Spleen (tissue), 7 donors: ENCODE results near the gene EPC2.

ENCODE experiments used
- CTCF ChIP-seq, 11 experiments: fragments of 200-600 bp in 7 of 11; fragments of 450-650 bp in 4 of 11; sonication (generic) in 4 of 11; IDR thresholded peaks in 8 of 11; conservative IDR thresholded peaks in 3 of 11; 1 replicate in 7 of 11; 2 replicates in 4 of 11; pipeline versions ENCODE4 v1.4.0 to v1.8.0; 2016 to 2021; ENCODE audit warnings: antibody characterized with exemption in 11 of 11, inconsistent platforms in 4 of 11, mild to moderate bottlenecking in 1 of 11
- POLR2A ChIP-seq, 3 donors: fragments of 450-650 bp; IDR thresholded peaks; one replicate each; pipeline ENCODE4 v1.5.1; 2017; ENCODE audit warnings: antibody characterized with exemption in 3 of 3, mild to moderate bottlenecking in 1 of 3
- POLR2AphosphoS5 ChIP-seq, 3 donors: sonication (generic); formaldehyde crosslinking; IDR thresholded peaks; one replicate each; pipeline ENCODE4 v1.5.1; 2017; ENCODE audit warnings: antibody characterized with exemption in 3 of 3
- donor health status: DM: no; HTN: no; CAD: no; lungs with moderate emphysema.
- donor health status: DM: no; HTN: no; CAD: no.
- donor health status: DM: no; HTN: no; CAD: no.

- TF ChIP-seq POLR2A (IDR thresholded peaks at IDR 0.05) (no peak), CTCF (IDR thresholded peaks at IDR 0.05 in 8 of 11, conservative IDR thresholded peaks at IDR 0.05 in 3 of 11) (no peak), POLR2AphosphoS5 (IDR thresholded peaks at IDR 0.05) (no peak)
Measured at GRCh38 chr2:148737742-148738141, 93.2 kb downstream of the EPC2 start.
